Globus pallidus (tissue), 1 donor: ENCODE data around the gene JAK2.
"Not testable (repeated sequence)": the region's sequence is repeated elsewhere in the genome, so short reads cannot be mapped to it uniquely, and the experiment has no call there.

ENCODE experiments used
- DNase-seq: peaks from one replicate; pipeline ENCODE4 v3.0.0-alpha.2; 2015; ENCODE audit warnings: low spot score

JAK2 gene

GRCh38 chr9:4984621-4985385, at the start of gene JAK2:
Gene JAK2 (plus strand): TSS chr9:4985272. CDS start chr9:5021988, 36,716 bp downstream.
- DNase-seq: peak; percentile 89

GRCh38 chr9:4936277-4936676, 48.8 kb upstream of the JAK2 start:
- no peak for DNase-seq

GRCh38 chr9:4936823-4937222, 48.2 kb upstream of the JAK2 start:
- DNase-seq: no peak

- no peak for DNase-seq
Observed at GRCh38 chr9:4937446-4937845, 47.6 kb upstream of the JAK2 start.

- DNase-seq: no peak
Observed at GRCh38 chr9:4938496-4938895, 46.6 kb upstream of the JAK2 start.

- DNase-seq: peak; percentile 59
Observed at GRCh38 chr9:4939118-4939561, 45.9 kb upstream of the JAK2 start.

- DNase-seq: not testable (repeated sequence)
Observed at GRCh38 chr9:4942042-4942691, 42.9 kb upstream of the JAK2 start.

GRCh38 chr9:4943346-4943745, 41.7 kb upstream of the JAK2 start:
- no peak for DNase-seq

GRCh38 chr9:4944431-4945211, 40.5 kb upstream of the JAK2 start:
- not testable (repeated sequence) for DNase-seq

- no peak for DNase-seq
Observed at GRCh38 chr9:4946937-4947336, 38.1 kb upstream of the JAK2 start.

- DNase-seq: no peak
Observed at GRCh38 chr9:4955836-4956235, 29.2 kb upstream of the JAK2 start.

- no peak for DNase-seq
Observed at GRCh38 chr9:4959031-4959430, 26.0 kb upstream of the JAK2 start.

GRCh38 chr9:4962085-4962484, 23.0 kb upstream of the JAK2 start:
- DNase-seq: no peak

- DNase-seq: no peak
Observed at GRCh38 chr9:4964540-4964939, 20.5 kb upstream of the JAK2 start.

GRCh38 chr9:4965174-4965821, 19.8 kb upstream of the JAK2 start:
- DNase-seq: no peak

GRCh38 chr9:4967523-4967922, 17.5 kb upstream of the JAK2 start:
- DNase-seq: no peak

- DNase-seq: no peak
Observed at GRCh38 chr9:4969130-4969529, 15.9 kb upstream of the JAK2 start.

- DNase-seq: no peak
Observed at GRCh38 chr9:4970970-4971641, 14.0 kb upstream of the JAK2 start.

- DNase-seq: no peak
Observed at GRCh38 chr9:4973246-4973645, 11.8 kb upstream of the JAK2 start.

- no peak for DNase-seq
Observed at GRCh38 chr9:4973902-4974301, 11.2 kb upstream of the JAK2 start.

GRCh38 chr9:4979239-4979638, 5.8 kb upstream of the JAK2 start:
- DNase-seq: no peak
